IMR-90 (cell line): ENCODE data around the gene TSPAN3. TPM values are rescaled to one million over a fixed set of nuclear protein-coding genes. Genes with fewer than 3 reads are reported as not detected.

Experiments
- CTCF ChIP-seq: conservative IDR thresholded peaks from 2 replicates; pipeline ENCODE4 v1.5.1; 2012; ENCODE audit warnings: mild to moderate bottlenecking, low read depth, low read length, improper control_type of control experiment
- polyA plus RNA-seq, 3 experiments: library from polyadenylated mRNA; depleted of rRNA; stranded (reverse); fragments of >200 nt; gene quantifications; 2 replicates each; pipeline ENCODE4 v1.2.3, GENCODE V29; 2012; ENCODE audit warnings: low replicate concordance in 1 of 3
- total RNA-seq: library from RNA; depleted of rRNA; stranded (reverse); fragments of >200 nt; gene quantifications from 2 replicates; pipeline ENCODE4 v1.2.3, GENCODE V29; 2012

TSPAN3 gene
- total and polyA plus RNA-seq, 2 of the 4 experiments (the other 2 are of a cell fraction) = 270 to 295 TPM

GRCh38 chr15:77038312-77039216, 32.3 kb downstream of the TSPAN3 start (continued):
- TF ChIP-seq CTCF = no peak
